ENCODE data around the gene MTMR11. TPM values are rescaled to one million over a fixed set of nuclear protein-coding genes. Genes with fewer than 3 reads are reported as not detected.

The MTMR11 gene
- total and polyA plus RNA-seq, 2 of the 8 experiments (the other 6 are each of a cell fraction or from before 2014, with no cell fraction given): 3.7 to 4.8 TPM

DNA sequence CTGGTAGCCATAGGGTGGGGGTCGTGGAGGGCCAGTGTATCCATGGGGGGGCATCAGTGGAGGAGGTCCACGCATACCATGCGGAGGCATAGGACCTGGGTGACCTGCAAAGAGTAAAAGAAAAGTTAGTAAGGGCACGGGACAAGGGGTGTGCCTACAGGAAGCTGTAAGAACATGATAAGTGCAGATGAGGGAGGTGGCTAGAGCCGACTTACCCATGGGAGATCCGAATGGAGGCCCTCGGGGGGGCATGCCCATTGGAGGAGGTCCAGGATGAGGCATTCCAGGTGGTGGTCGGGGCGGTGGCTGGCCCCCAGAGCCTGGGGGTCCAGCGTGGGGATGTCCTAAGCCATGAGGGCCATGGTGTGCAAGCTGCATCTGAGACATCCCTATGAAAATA is 13.1 kb downstream of the MTMR11 start (continued):
- TF ChIP-seq, protein P1, sequence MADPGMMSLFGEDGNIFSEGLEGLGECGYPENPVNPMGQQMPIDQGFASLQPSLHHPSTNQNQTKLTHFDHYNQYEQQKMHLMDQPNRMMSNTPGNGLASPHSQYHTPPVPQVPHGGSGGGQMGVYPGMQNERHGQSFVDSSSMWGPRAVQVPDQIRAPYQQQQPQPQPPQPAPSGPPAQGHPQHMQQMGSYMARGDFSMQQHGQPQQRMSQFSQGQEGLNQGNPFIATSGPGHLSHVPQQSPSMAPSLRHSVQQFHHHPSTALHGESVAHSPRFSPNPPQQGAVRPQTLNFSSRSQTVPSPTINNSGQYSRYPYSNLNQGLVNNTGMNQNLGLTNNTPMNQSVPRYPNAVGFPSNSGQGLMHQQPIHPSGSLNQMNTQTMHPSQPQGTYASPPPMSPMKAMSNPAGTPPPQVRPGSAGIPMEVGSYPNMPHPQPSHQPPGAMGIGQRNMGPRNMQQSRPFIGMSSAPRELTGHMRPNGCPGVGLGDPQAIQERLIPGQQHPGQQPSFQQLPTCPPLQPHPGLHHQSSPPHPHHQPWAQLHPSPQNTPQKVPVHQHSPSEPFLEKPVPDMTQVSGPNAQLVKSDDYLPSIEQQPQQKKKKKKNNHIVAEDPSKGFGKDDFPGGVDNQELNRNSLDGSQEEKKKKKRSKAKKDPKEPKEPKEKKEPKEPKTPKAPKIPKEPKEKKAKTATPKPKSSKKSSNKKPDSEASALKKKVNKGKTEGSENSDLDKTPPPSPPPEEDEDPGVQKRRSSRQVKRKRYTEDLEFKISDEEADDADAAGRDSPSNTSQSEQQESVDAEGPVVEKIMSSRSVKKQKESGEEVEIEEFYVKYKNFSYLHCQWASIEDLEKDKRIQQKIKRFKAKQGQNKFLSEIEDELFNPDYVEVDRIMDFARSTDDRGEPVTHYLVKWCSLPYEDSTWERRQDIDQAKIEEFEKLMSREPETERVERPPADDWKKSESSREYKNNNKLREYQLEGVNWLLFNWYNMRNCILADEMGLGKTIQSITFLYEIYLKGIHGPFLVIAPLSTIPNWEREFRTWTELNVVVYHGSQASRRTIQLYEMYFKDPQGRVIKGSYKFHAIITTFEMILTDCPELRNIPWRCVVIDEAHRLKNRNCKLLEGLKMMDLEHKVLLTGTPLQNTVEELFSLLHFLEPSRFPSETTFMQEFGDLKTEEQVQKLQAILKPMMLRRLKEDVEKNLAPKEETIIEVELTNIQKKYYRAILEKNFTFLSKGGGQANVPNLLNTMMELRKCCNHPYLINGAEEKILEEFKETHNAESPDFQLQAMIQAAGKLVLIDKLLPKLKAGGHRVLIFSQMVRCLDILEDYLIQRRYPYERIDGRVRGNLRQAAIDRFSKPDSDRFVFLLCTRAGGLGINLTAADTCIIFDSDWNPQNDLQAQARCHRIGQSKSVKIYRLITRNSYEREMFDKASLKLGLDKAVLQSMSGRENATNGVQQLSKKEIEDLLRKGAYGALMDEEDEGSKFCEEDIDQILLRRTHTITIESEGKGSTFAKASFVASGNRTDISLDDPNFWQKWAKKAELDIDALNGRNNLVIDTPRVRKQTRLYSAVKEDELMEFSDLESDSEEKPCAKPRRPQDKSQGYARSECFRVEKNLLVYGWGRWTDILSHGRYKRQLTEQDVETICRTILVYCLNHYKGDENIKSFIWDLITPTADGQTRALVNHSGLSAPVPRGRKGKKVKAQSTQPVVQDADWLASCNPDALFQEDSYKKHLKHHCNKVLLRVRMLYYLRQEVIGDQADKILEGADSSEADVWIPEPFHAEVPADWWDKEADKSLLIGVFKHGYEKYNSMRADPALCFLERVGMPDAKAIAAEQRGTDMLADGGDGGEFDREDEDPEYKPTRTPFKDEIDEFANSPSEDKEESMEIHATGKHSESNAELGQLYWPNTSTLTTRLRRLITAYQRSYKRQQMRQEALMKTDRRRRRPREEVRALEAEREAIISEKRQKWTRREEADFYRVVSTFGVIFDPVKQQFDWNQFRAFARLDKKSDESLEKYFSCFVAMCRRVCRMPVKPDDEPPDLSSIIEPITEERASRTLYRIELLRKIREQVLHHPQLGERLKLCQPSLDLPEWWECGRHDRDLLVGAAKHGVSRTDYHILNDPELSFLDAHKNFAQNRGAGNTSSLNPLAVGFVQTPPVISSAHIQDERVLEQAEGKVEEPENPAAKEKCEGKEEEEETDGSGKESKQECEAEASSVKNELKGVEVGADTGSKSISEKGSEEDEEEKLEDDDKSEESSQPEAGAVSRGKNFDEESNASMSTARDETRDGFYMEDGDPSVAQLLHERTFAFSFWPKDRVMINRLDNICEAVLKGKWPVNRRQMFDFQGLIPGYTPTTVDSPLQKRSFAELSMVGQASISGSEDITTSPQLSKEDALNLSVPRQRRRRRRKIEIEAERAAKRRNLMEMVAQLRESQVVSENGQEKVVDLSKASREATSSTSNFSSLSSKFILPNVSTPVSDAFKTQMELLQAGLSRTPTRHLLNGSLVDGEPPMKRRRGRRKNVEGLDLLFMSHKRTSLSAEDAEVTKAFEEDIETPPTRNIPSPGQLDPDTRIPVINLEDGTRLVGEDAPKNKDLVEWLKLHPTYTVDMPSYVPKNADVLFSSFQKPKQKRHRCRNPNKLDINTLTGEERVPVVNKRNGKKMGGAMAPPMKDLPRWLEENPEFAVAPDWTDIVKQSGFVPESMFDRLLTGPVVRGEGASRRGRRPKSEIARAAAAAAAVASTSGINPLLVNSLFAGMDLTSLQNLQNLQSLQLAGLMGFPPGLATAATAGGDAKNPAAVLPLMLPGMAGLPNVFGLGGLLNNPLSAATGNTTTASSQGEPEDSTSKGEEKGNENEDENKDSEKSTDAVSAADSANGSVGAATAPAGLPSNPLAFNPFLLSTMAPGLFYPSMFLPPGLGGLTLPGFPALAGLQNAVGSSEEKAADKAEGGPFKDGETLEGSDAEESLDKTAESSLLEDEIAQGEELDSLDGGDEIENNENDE (IDR thresholded peaks at IDR 0.05; ENCODE audit: insufficient replicate concordance, low read length): no peak
- no peak for TF ChIP-seq CEBPB (IDR thresholded peaks at IDR 0.05; ENCODE audit: low read depth, low read length)
- no peak for TF ChIP-seq SIX5 (IDR thresholded peaks at IDR 0.05; ENCODE audit: low read depth, low read length)
- TF ChIP-seq SIRT6 (IDR thresholded peaks at IDR 0.05; ENCODE audit: low read length): no peak
- no peak for TF ChIP-seq CBX5 (IDR thresholded peaks at IDR 0.05; ENCODE audit: low read depth, low read length)
- TF ChIP-seq HDAC6 (IDR thresholded peaks at IDR 0.05; ENCODE audit: low read depth, low read length): no peak
- TF ChIP-seq CREB1 (IDR thresholded peaks at IDR 0.05): no peak

All from H1 (cell line).